ENCODE measurements around the gene FAM181A.

Gene FAM181A

DNA sequence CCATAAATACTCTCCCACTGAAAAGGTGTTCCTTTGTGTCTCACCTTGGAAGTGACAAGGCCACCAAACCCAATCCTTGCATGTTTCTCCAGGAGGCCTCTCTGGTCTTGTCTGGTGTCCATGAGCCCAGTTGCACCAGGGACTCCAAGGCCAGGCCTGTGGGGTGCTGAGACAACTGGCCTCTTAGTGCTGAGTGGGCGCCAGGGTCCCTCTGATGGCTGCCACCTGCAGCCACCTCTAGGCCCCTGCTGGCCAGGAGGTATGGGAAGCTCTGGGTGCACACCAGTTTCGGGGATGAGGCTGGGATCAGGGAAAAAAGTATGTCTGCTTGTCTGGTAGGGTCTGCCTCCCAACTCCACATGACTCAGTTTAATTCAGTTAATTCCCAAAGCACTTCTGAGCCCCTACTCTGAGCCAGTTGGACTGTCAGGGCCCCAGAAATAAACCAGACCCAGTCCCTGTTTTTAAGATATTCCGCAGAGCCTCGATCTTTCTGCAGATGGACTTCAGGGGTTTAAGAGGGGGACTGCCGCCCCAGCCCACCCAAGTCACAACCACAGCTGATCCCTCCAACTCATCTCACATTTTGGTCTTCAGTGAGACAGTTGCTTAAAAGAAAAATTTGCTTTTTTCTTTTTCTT is 15.0 kb upstream of the FAM181A start:
- H3K9me3 ChIP-seq (ENCODE audit: low read length): peaks cover 4% of the 10 kb centered on the region
- no peaks in the 10 kb centered on the region for H3K4me1 ChIP-seq (ENCODE audit: insufficient read depth, low read length)
- H3K4me3 ChIP-seq (ENCODE audit: low read length): no peak overlapping the region
- H3K36me3 ChIP-seq (ENCODE audit: insufficient read depth, low read length): no peaks in the 10 kb centered on the region
- no peaks in the 10 kb centered on the region for H3K27me3 ChIP-seq (ENCODE audit: insufficient read depth, low read length)
- no peak overlapping the region for H2AFZ ChIP-seq (ENCODE audit: low read depth, low read length)

DNA sequence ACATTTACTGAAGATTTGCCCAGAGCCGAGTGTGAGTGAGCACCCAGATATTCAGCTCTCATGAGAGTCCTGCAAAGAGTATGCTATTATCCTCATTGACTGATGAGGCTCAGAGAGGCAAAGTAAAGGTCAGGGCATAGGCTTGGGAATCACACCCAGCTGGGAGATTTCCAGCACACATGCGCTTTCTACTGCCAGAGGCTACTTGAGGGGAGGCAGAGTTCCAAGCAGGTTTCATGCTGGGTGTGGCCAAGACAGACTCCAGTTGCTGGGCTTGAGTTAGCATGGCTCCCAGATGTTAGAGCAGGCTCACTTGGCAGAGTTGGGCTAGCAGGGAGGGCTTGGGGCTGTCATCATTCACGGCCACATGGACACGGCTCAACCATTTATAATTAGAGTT is 14.4 kb upstream of the FAM181A start:
- Histone ChIP-seq H3K9me3 (ENCODE audit: low read length) (peaks cover 4% of the 10 kb centered on the region), H3K36me3 (ENCODE audit: insufficient read depth, low read length) (no peaks in the 10 kb centered on the region), H3K4me3 (ENCODE audit: low read length) (no peak overlapping the region), H3K4me1 (ENCODE audit: insufficient read depth, low read length) (no peaks in the 10 kb centered on the region), H3K27me3 (ENCODE audit: insufficient read depth, low read length) (no peaks in the 10 kb centered on the region), H2AFZ (ENCODE audit: low read depth, low read length) (no peak overlapping the region)

DNA sequence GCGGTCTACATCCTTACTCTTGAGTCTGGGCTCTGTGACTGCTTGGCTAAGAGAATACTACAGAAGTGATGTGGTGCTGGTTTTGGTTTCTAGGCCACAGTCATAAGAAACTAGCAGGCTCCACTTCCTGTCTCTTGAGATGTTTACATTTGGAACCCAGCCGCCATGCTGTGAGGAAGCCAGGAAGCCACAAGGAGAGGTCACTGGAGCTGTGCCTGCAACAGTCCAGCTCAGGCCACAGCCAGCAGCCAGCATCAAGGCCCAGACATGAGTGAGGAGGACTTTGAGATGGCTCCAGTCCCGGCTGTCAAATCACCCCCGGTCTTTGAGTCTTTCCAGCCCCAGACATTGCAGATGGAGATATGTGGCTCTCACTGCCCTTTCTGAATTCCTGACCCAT is 12.9 kb upstream of the FAM181A start:
- Histone ChIP-seq H3K4me1 (ENCODE audit: insufficient read depth, low read length) (no peaks in the 10 kb centered on the region), H3K9me3 (ENCODE audit: low read length) (peaks cover 2% of the 10 kb centered on the region), H3K27me3 (ENCODE audit: insufficient read depth, low read length) (no peaks in the 10 kb centered on the region), H2AFZ (ENCODE audit: low read depth, low read length) (no peak overlapping the region), H3K4me3 (ENCODE audit: low read length) (no peak overlapping the region), H3K36me3 (ENCODE audit: insufficient read depth, low read length) (no peaks in the 10 kb centered on the region)

DNA sequence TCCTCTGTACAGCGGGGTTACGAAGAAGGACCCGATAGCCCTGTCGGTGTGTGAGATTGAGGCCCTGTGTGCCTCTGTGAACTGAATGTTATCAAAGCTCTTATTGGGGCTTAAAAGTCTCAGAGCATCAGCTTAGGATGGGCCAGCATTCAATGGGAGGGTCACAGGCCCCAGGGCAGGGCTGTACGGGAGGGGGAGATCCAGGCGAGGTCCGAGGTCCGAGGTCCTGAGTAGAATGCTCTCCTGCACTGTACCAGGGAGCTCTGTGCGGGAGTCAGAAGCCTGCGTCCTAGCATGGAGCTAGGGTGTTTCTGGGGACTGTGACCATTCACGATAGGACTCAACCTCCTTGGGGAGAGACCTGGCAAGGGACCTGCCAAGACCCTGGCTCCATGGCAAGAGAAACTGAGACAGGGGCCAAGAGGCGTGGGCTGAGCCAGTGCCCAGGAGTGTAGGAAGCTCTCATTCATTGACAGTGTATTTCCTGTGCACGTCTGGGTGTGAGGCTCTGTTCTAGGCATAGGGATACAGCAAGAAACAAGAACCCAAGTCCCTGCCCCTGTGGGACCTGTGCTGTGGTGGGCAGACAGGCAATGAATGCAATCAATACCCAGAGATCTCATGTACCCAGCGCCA is 12.0 kb upstream of the FAM181A start:
- peaks cover 2% of the 10 kb centered on the region for H3K9me3 ChIP-seq (ENCODE audit: low read length)
- H3K36me3 ChIP-seq (ENCODE audit: insufficient read depth, low read length): no peaks in the 10 kb centered on the region
- no peak overlapping the region for H3K4me3 ChIP-seq (ENCODE audit: low read length)
- no peaks in the 10 kb centered on the region for H3K27me3 ChIP-seq (ENCODE audit: insufficient read depth, low read length)
- no peak overlapping the region for H2AFZ ChIP-seq (ENCODE audit: low read depth, low read length)
- H3K4me1 ChIP-seq (ENCODE audit: insufficient read depth, low read length): no peaks in the 10 kb centered on the region

DNA sequence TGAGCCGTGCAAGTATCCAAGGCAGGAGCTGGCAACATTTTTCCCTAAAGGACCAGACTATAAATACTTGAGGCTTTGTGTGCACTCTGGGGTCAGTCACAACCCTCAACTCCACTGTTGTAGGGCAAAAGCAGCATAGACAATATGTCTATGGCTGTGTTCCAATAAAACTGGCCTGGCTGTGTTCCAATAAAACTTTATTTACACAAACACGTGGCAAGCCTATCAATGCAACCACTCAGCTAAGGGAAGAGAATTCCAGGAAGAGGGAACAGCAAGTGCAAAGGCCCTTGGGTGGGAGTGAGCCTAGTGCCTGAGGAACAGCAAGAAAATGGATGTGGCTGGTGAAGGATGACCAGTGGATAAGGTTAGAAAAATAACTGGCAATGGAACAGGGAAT is 11.3 kb upstream of the FAM181A start:
- Histone ChIP-seq H2AFZ (ENCODE audit: low read depth, low read length) (no peak overlapping the region), H3K4me3 (ENCODE audit: low read length) (no peak overlapping the region), H3K4me1 (ENCODE audit: insufficient read depth, low read length) (no peaks in the 10 kb centered on the region), H3K9me3 (ENCODE audit: low read length) (peaks cover 2% of the 10 kb centered on the region), H3K27me3 (ENCODE audit: insufficient read depth, low read length) (no peaks in the 10 kb centered on the region), H3K36me3 (ENCODE audit: insufficient read depth, low read length) (no peaks in the 10 kb centered on the region)

DNA sequence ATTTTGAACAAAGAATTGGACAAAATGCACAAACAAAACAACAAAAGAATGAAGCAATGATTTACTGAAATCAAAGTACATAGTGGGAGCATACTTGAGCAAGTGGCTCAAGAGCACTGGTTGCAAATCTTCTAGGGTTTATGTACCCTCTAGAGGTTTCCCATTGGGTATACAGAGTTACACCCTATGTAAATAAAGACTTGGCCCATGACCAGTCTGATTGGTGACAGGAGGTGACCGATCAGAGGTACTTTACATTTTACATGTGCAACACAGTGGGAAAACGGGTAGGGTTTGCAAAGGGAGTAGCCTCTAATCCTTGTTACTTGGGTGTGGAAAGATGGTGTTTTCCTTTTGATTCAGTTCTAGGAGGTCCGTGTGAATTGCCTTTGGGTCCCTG is 10.6 kb upstream of the FAM181A start:
- Histone ChIP-seq H3K4me3 (ENCODE audit: low read length) (no peak overlapping the region), H3K36me3 (ENCODE audit: insufficient read depth, low read length) (no peaks in the 10 kb centered on the region), H3K9me3 (ENCODE audit: low read length) (peaks cover 2% of the 10 kb centered on the region), H3K27me3 (ENCODE audit: insufficient read depth, low read length) (no peaks in the 10 kb centered on the region), H3K4me1 (ENCODE audit: insufficient read depth, low read length) (no peaks in the 10 kb centered on the region), H2AFZ (ENCODE audit: low read depth, low read length) (no peak overlapping the region)

DNA sequence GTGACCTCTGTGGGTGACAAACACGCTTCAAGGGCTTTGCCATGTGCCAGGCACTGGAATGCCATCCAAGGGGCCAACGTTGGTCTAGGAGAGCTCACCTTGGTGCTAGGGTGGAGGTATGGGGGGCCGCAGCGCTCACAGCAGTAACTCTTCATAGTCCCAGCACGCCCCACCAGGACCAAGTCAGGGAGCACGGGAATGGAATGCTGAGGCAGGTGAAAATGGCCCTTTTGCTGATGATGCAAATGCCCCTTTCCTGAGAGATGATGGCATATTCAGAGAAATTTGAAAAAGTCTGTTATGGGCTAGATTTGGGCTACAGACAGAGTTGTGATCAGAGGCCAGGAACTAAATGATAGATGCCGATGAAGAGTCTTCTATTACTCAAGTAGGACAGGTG is 10.0 kb upstream of the FAM181A start:
- Histone ChIP-seq H2AFZ (ENCODE audit: low read depth, low read length) (no peak overlapping the region), H3K36me3 (ENCODE audit: insufficient read depth, low read length) (no peaks in the 10 kb centered on the region), H3K4me3 (ENCODE audit: low read length) (no peak overlapping the region), H3K9me3 (ENCODE audit: low read length) (peaks cover 2% of the 10 kb centered on the region), H3K27me3 (ENCODE audit: insufficient read depth, low read length) (no peaks in the 10 kb centered on the region), H3K4me1 (ENCODE audit: insufficient read depth, low read length) (no peaks in the 10 kb centered on the region)

DNA sequence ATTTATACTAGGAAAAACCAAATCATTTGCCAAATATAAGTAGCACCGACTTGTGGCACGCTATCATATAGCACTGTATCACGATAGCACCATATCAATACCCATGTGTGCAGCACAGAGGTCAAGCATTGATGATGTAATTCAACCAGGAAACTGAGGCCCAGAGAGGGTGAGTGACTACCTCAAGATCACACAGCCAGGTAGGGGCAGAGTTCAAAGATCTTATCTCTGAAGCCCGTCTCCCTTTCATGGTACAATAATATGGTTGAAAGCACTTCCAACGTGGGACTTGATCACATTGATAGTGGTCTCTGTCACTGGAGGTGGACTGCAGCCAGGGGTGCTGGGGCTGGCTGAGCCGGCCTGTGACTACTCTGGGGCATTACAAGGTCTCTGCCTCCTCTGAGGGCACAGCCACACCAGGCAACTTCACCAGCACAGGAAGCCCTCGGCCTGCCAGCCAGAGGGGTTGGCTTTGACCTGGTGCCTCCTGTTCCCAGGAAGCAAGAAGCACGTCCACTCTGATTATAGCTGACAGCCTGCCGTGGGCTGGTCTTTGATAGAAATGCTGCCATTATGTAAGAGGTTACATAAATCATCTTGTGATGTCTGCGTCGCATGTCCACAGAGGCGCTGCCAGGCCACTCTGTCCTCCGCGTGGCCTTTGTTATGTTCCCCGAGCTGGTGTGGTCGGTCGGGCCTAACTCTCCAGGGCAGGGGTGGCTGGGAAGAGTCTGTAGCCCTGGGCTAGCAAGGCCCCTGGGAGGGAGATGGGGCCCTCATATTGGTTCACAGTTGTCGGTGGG is 5.9 kb upstream of the FAM181A start:
- no peaks in the 10 kb centered on the region for H3K36me3 ChIP-seq (ENCODE audit: insufficient read depth, low read length)
- peaks cover 22% of the 10 kb centered on the region for H3K4me1 ChIP-seq (ENCODE audit: insufficient read depth, low read length)
- H3K4me3 ChIP-seq (ENCODE audit: low read length): no peak overlapping the region
- no peaks in the 10 kb centered on the region for H3K27me3 ChIP-seq (ENCODE audit: insufficient read depth, low read length)
- no peaks in the 10 kb centered on the region for H3K9me3 ChIP-seq (ENCODE audit: low read length)
- no peak overlapping the region for H2AFZ ChIP-seq (ENCODE audit: low read depth, low read length)

DNA sequence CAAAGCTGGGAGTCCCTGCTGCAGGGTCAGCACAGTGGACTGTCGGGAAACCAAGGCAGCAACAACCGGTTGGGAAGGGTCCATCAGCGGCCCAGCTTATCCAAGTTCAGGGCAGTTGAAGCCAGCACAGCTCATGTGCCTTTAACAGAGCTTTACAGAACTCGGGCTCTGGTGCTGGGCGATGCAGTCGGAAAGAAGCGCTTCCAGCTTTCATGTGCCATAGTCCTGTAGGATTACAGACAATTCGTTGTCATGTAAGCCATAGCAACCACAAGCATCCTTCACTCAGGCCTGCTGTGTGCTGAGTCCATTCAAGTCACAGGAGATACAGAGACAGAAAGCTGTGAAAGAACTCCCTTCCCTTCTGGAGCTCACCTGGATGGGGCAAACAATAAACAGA is 3.5 kb upstream of the FAM181A start:
- Histone ChIP-seq H3K9me3 (ENCODE audit: low read length) (no peaks in the 10 kb centered on the region), H3K27me3 (ENCODE audit: insufficient read depth, low read length) (no peaks in the 10 kb centered on the region), H2AFZ (ENCODE audit: low read depth, low read length) (no peak overlapping the region), H3K4me1 (ENCODE audit: insufficient read depth, low read length) (peaks cover 36% of the 10 kb centered on the region), H3K4me3 (ENCODE audit: low read length) (no peak overlapping the region), H3K36me3 (ENCODE audit: insufficient read depth, low read length) (peaks cover 2% of the 10 kb centered on the region)

DNA sequence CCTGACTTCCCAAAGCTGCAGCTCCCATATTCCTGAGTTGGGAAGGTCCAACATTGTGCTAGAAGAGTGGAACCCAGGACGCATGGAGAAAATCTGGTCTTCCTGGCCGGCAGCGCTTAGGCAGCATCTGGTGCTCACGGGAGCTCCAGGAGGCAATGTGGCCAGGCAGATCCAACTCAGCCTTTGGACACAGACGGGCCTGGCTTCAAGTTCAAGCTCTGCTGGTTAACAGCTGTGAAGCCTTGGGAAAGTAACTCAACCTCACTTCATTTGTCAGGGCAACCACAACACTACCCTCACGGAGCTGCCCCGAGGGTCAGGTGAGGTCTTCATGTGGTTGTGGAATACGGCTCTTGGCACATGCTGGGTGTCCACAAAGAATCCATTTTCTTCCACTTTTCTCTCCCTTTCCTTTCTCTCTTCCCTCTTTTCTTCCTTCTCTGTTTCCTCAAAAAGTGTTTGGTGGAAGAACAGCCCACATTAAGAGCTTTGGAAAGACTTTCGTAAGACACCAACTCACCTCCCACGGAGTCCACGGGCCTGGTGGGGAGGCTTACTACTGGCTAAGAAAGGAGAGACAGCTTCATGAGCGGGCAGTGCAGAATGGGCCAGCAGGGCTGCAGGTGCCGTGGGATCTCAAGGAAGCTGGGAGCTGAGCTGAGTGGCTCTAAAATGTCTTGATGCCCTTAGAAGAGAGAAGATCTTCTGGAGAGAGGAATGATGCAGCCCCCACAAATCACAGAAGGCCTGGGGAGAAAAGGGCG is 2.4 kb upstream of the FAM181A start:
- Histone ChIP-seq H2AFZ (ENCODE audit: low read depth, low read length) (no peak overlapping the region), H3K4me1 (ENCODE audit: insufficient read depth, low read length) (peaks cover 47% of the 10 kb centered on the region), H3K36me3 (ENCODE audit: insufficient read depth, low read length) (peaks cover 10% of the 10 kb centered on the region), H3K4me3 (ENCODE audit: low read length) (no peak overlapping the region), H3K9me3 (ENCODE audit: low read length) (no peaks in the 10 kb centered on the region), H3K27me3 (ENCODE audit: insufficient read depth, low read length) (no peaks in the 10 kb centered on the region)

DNA sequence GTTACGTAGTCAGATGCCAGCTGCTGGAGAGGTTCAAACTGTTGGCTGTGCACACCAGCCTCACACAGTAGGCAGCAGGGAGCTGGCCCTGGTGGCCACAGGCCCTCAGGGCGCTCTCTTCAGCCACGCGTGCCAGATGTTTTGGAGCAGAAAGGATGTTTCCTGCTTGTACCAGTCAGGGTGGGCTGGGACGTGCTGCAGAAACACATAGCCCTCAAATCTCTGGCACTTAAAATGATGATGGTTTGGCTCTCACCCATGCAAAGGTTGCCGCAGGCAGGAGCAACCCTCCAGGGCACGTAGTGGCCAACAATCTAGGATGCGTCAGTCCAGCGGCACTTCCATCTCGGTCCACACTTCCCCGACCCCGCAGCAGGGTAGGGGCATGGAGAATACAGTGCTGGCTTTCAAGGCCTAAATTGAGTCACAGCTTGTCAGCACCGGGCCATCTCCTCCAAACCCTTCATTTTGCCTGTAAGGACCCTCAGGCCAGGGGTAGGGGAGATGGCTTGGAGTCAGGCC is 1.7 kb upstream of the FAM181A start:
- Histone ChIP-seq H3K27me3 (ENCODE audit: insufficient read depth, low read length) (no peaks in the 10 kb centered on the region), H2AFZ (ENCODE audit: low read depth, low read length) (no peak overlapping the region), H3K36me3 (ENCODE audit: insufficient read depth, low read length) (peaks cover 10% of the 10 kb centered on the region), H3K4me3 (ENCODE audit: low read length) (peak overlapping the region; percentile 54), H3K4me1 (ENCODE audit: insufficient read depth, low read length) (peaks cover 48% of the 10 kb centered on the region), H3K9me3 (ENCODE audit: low read length) (no peaks in the 10 kb centered on the region)

DNA sequence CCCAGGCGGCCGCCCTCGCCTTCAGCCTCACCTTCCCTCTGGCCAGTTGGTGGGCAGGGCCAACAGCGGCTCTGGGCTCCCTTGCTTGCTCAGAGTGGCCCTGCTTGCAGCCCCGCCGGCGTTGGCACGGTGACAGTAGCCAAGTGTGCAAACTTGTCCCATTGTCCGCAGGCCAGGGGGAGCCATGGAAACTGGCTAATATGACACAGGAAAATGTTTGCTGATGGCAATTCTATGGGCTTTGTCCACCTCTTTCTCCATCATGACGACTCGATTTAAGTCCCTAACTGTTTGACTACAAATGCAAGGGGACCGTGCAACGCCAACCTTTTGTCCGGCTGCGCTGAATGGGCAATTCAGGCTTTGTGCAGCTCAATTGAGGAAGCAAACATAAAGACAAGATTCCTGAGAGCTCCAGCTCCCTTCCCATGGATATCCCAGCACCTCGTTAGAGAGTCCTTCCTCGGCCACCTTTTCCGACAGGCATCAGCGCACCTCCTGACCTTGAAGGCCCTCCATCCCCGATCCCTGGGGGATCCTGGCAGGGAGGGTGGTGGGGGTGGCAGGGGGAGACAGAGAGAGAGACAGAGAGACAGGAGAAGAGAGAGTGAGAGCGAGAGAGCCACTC is 785 bp upstream of the FAM181A start:
- H3K4me3 ChIP-seq (ENCODE audit: low read length): peak overlapping the region; percentile 54
- no peaks in the 10 kb centered on the region for H3K9me3 ChIP-seq (ENCODE audit: low read length)
- H3K36me3 ChIP-seq (ENCODE audit: insufficient read depth, low read length): peaks cover 10% of the 10 kb centered on the region
- no peaks in the 10 kb centered on the region for H3K27me3 ChIP-seq (ENCODE audit: insufficient read depth, low read length)
- peaks cover 48% of the 10 kb centered on the region for H3K4me1 ChIP-seq (ENCODE audit: insufficient read depth, low read length)
- no peak overlapping the region for H2AFZ ChIP-seq (ENCODE audit: low read depth, low read length)
